Activated naive CD8-positive, alpha-beta T cell treated with anti-CD3 and anti-CD28 coated beads for 36 hours (primary cell): ENCODE measurements around the gene TMC4. TPM values are rescaled to one million over a fixed set of nuclear protein-coding genes. Genes with fewer than 3 reads are reported as not detected.
"Not testable (repeated sequence)": the region's sequence is repeated elsewhere in the genome, so short reads cannot be mapped to it uniquely, and the experiment has no call there.

Experiments
- DNase-seq: peaks from one replicate; pipeline ENCODE4 v3.0.0; 2021
- H3K27ac Mint-ChIP-seq: one replicate; pipeline ENCODE4 v1.8.0; 2022; ENCODE audit warnings: mild to moderate bottlenecking, moderate library complexity, mixed read lengths
- H3K27me3 Mint-ChIP-seq: one replicate; pipeline ENCODE4 v1.8.0; 2022; ENCODE audit warnings: mild to moderate bottlenecking, mixed read lengths
- H3K36me3 Mint-ChIP-seq: one replicate; pipeline ENCODE4 v1.8.0; 2021; ENCODE audit warnings: mild to moderate bottlenecking, mixed read lengths
- H3K4me1 Mint-ChIP-seq: one replicate; pipeline ENCODE4 v1.8.0; 2021; ENCODE audit warnings: mixed read lengths
- H3K4me3 Mint-ChIP-seq: one replicate; pipeline ENCODE4 v1.8.0; 2022; ENCODE audit warnings: mild to moderate bottlenecking, moderate library complexity, mixed read lengths
- H3K9me3 Mint-ChIP-seq: one replicate; pipeline ENCODE4 v1.8.0; 2022; ENCODE audit warnings: mixed read lengths
- total RNA-seq, 2 experiments: library from RNA; stranded (reverse); gene quantifications; one replicate each; pipeline ENCODE4 v1.2.3, GENCODE V29; 2021

TMC4 gene
- total RNA-seq, 2 experiments from 2014 or later: not detected

- DNase-seq: peak; percentile 77
- Mint-ChIP-seq H3K4me1 (peaks cover 76% of the 10 kb centered on the region), H3K36me3 (peaks cover 75% of the 10 kb centered on the region), H3K27ac (peak overlapping the region; percentile 88), H3K4me3 (peak overlapping the region; percentile 41), H3K27me3 (peaks cover 4% of the 10 kb centered on the region), H3K9me3 (peaks cover 3% of the 10 kb centered on the region)
These were observed 35.2 kb upstream of the TMC4 start for GRCh38 chr19:54207983-54208783.

DNA sequence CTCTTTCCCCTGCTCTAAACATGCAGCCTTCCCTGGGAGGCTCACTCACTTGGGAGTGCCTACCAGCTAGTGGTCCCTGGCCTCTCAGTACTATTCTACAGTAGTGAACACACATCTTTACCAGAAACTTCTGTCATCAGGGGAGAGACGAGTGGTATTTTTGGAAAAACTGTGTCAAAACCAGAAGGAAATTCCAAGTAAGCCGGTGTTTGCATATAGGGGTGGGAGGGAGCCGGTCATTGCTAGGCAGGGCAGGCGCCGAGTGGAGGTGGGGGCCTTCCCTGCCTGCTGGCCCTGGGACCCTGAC, 34.7 kb upstream of the TMC4 start:
- no peak for DNase-seq
- H3K9me3 Mint-ChIP-seq: peaks cover 3% of the 10 kb centered on the region
- H3K27ac Mint-ChIP-seq: peak overlapping the region; percentile 88
- H3K4me1 Mint-ChIP-seq: peaks cover 82% of the 10 kb centered on the region
- peaks cover 4% of the 10 kb centered on the region for H3K27me3 Mint-ChIP-seq
- H3K36me3 Mint-ChIP-seq: peaks cover 75% of the 10 kb centered on the region
- H3K4me3 Mint-ChIP-seq: peak overlapping the region; percentile 41

DNA sequence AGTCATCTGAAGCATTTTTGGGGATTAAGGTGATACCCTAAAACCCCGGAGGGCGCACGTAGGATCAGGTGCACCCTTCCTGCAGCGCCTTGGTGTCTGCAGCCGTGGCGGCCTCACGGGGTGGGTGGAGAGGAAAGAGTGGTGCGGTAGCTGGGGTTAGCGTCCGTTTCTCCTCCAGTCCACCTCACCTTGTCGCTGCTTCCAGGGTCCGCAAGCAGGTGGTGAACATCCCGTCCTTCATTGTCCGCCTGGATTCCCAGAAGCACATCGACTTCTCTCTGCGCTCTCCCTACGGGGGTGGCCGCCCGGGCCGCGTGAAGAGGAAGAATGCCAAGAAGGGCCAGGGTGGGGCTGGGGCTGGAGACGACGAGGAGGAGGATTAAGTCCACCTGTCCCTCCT, 34.2 kb upstream of the TMC4 start:
- DNase-seq: peak; percentile 18

DNA sequence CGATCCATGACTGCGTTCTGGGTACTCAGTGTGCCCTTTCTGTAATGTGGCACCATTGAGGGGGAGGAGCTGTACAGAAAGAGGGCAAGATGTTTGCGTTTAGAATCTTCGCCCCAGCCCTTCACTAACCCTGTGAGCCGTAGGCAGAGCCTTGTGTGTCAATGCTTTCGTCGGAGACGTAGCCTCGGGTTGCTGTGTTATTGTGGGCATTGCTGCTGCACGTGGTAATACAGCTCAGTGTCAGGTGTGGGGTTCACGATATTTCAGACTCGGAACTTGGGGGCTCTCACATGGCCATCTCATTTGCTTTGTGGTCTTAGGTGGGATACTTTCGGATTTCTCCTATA, 33.8 kb upstream of the TMC4 start:
- Mint-ChIP-seq H3K36me3 (peaks cover 80% of the 10 kb centered on the region), H3K4me1 (peaks cover 89% of the 10 kb centered on the region), H3K27ac (peak overlapping the region; percentile 88), H3K9me3 (peaks cover 3% of the 10 kb centered on the region), H3K4me3 (peak overlapping the region; percentile 56), H3K27me3 (peaks cover 4% of the 10 kb centered on the region)
- no peak for DNase-seq

More for the DNA sequence above, 34.2 kb upstream of the TMC4 start:
- H3K27me3 Mint-ChIP-seq, H3K9me3 Mint-ChIP-seq: not testable (repeated sequence)
- peaks cover 86% of the 10 kb centered on the region for H3K4me1 Mint-ChIP-seq
- peaks cover 79% of the 10 kb centered on the region for H3K36me3 Mint-ChIP-seq
- peak overlapping the region; percentile 41 for H3K4me3 Mint-ChIP-seq
- peak overlapping the region; percentile 88 for H3K27ac Mint-ChIP-seq

- H3K4me3 Mint-ChIP-seq: peak overlapping the region; percentile 98
- peaks cover 3% of the 10 kb centered on the region for H3K9me3 Mint-ChIP-seq
- peaks cover 4% of the 10 kb centered on the region for H3K27me3 Mint-ChIP-seq
- peak overlapping the region; percentile 88 for H3K27ac Mint-ChIP-seq
- H3K36me3 Mint-ChIP-seq: peaks cover 85% of the 10 kb centered on the region
- no peak for DNase-seq
- H3K4me1 Mint-ChIP-seq: peaks cover 89% of the 10 kb centered on the region
These were observed 33.3 kb upstream of the TMC4 start for GRCh38 chr19:54206030-54206830.

GRCh38 chr19:54204767-54205468, 32.0 kb upstream of the TMC4 start:
- Mint-ChIP-seq H3K4me1 (peaks cover 83% of the 10 kb centered on the region), H3K36me3 (peaks cover 80% of the 10 kb centered on the region), H3K27me3 (peaks cover 8% of the 10 kb centered on the region), H3K27ac (peak overlapping the region; percentile 99), H3K4me3 (peak overlapping the region; percentile 98), H3K9me3 (no peaks in the 10 kb centered on the region)
- no peak for DNase-seq

DNA sequence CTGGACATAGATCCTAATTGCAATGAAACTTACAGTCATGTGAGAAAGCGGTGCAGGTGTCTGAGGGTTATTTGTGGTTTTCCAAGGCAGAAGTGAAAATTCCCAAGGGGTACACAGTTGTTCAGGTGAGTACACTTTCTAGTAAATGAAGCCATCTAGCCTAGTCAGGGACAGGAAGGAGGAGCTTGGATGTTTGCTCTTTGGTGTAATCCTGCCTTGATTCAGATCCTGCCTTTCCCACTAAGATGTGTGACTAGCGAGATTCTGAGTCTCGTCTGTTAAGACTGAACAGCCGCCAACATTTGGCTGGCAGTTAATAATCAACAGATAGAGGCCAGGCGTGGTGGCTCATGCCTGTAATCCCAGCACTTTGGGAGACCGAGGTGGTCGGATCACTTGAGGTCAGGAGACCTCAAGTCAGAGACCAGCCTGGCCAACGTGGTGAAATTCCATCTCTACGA, 30.2 kb upstream of the TMC4 start:
- no peak for DNase-seq
- peak overlapping the region; percentile 98 for H3K4me3 Mint-ChIP-seq
- peaks cover 71% of the 10 kb centered on the region for H3K36me3 Mint-ChIP-seq
- H3K9me3 Mint-ChIP-seq: no peaks in the 10 kb centered on the region
- peak overlapping the region; percentile 99 for H3K27ac Mint-ChIP-seq
- peaks cover 71% of the 10 kb centered on the region for H3K4me1 Mint-ChIP-seq
- H3K27me3 Mint-ChIP-seq: peaks cover 4% of the 10 kb centered on the region

DNA sequence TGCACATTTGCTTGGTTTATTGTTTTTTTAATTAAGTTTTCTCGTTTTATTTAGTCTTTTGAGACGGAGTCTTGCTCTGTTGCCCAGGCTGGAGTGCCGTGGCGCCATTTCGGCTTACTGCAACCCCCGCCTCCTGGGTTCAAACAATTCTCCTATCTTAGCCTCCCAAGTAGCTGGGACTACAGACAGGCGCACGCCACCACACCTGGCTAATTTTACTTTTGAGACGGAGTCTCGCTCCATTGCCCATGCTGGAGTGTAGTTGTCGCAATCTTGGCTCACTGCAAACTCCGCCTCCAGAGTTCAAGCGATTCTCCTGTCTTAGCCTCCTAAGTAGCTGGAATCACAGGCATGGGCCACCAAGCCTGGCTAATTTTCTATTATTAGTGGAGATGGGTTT, 29.0 kb upstream of the TMC4 start:
- Mint-ChIP-seq H3K27me3 (peaks cover 4% of the 10 kb centered on the region), H3K4me3 (peak overlapping the region; percentile 98), H3K9me3 (no peaks in the 10 kb centered on the region), H3K36me3 (peaks cover 59% of the 10 kb centered on the region), H3K27ac (peak overlapping the region; percentile 99), H3K4me1 (peaks cover 59% of the 10 kb centered on the region)
- no peak for DNase-seq

DNA sequence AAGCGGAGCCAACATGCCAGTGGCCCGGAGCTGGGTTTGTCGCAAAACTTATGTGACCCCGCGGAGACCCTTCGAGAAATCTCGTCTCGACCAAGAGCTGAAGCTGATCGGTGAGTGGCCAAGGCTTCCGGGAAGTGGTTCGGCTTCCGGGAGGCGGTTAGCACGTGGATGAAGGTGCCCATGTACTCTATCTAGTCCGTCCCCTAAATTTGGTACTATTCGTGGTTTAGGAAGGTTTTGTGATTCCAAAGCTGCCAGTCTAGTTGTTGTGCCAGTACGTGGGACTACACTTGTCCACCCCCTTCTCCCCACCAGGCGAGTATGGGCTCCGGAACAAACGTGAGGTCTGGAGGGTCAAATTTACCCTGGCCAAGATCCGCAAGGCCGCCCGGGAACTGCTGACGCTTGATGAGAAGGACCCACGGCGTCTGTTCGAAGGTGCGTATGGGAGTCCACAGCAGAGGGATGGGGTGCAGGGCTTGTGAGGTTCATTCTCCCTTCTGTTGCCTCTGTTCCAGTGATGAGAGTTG, 28.3 kb upstream of the TMC4 start:
- Mint-ChIP-seq H3K27me3 (peaks cover 4% of the 10 kb centered on the region), H3K9me3 (no peaks in the 10 kb centered on the region), H3K4me3 (peak overlapping the region; percentile 98), H3K4me1 (peaks cover 51% of the 10 kb centered on the region), H3K36me3 (peaks cover 52% of the 10 kb centered on the region), H3K27ac (peak overlapping the region; percentile 99)
- no peak for DNase-seq

- Mint-ChIP-seq H3K9me3 (no peaks in the 10 kb centered on the region), H3K4me1 (peaks cover 35% of the 10 kb centered on the region), H3K36me3 (peaks cover 44% of the 10 kb centered on the region), H3K27ac (peak overlapping the region; percentile 84), H3K27me3 (peaks cover 4% of the 10 kb centered on the region), H3K4me3 (peak overlapping the region; percentile 98)
- no peak for DNase-seq
These were observed 26.4 kb upstream of the TMC4 start for GRCh38 chr19:54199401-54199800.

- H3K36me3 Mint-ChIP-seq: peaks cover 33% of the 10 kb centered on the region
- DNase-seq: no peak
- no peak overlapping the region for H3K4me3 Mint-ChIP-seq
- no peaks in the 10 kb centered on the region for H3K9me3 Mint-ChIP-seq
- peaks cover 24% of the 10 kb centered on the region for H3K4me1 Mint-ChIP-seq
- peaks cover 4% of the 10 kb centered on the region for H3K27me3 Mint-ChIP-seq
- H3K27ac Mint-ChIP-seq: no peak overlapping the region
These were observed 24.2 kb upstream of the TMC4 start for GRCh38 chr19:54197121-54197520.

GRCh38 chr19:54196536-54196935, 23.6 kb upstream of the TMC4 start:
- Mint-ChIP-seq H3K4me1 (peaks cover 22% of the 10 kb centered on the region), H3K27me3 (peaks cover 4% of the 10 kb centered on the region), H3K36me3 (peaks cover 28% of the 10 kb centered on the region), H3K9me3 (no peaks in the 10 kb centered on the region), H3K4me3 (no peak overlapping the region), H3K27ac (no peak overlapping the region)
- DNase-seq: no peak

DNA sequence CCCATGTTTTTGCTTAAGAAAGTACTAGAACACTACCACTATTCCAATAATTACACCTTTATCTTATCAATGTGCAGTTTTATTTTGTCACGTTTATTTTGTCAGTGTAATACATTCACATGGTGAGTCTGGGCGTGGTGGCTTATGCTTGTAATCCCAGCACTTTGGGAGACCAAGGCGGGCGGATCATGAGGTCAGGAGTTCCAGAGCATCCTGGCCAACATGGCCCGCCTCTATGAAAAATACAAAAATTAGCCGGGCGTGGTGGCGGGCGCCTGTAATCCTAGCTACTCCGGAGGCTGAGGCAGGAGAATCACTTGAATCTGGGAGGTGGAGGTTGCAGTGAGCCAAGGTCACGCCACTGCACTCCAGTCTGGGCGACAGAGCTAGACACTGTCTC, 21.5 kb upstream of the TMC4 start:
- not testable (repeated sequence) for H3K27ac Mint-ChIP-seq, H3K9me3 Mint-ChIP-seq, H3K27me3 Mint-ChIP-seq, DNase-seq, H3K4me3 Mint-ChIP-seq
- Mint-ChIP-seq H3K36me3 (peaks cover 19% of the 10 kb centered on the region), H3K4me1 (peaks cover 15% of the 10 kb centered on the region)

DNA sequence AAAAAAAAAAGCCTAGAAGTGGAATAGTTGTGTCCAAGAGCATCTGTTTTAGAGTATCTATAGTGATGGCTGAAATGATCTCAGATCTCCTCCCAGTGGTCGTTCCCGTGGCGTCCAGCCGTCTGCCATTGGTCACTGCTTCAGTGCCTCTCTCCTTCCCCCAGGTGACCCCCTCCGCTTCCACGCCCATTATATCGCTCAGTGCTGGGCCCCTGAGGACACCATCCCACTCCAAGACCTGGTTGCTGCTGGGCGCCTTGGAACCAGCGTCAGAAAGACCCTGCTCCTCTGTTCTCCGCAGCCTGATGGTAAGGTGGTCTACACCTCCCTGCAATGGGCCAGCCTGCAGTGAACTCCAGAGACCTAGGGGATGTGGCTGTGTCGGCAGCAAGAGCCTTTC, 20.1 kb upstream of the TMC4 start:
- Mint-ChIP-seq H3K27me3 (no peaks in the 10 kb centered on the region), H3K4me3 (peak overlapping the region; percentile 40), H3K4me1 (peaks cover 15% of the 10 kb centered on the region), H3K36me3 (peaks cover 19% of the 10 kb centered on the region), H3K27ac (no peak overlapping the region), H3K9me3 (no peaks in the 10 kb centered on the region)
- no peak for DNase-seq
